Hepatocyte (in vitro differentiated cells): Measurements from ENCODE around the gene THSD4.

ENCODE experiments used
- CTCF ChIP-seq: fragments of 200-600 bp; sonication (generic); IDR thresholded peaks from 2 replicates; pipeline ENCODE4 v1.5.1; 2016; ENCODE audit warnings: antibody characterized with exemption, mild to moderate bottlenecking; ENCODE audit not compliant: poor library complexity
- EZH2 ChIP-seq: fragments of 200-600 bp; sonication (generic); IDR thresholded peaks from 2 replicates; pipeline ENCODE4 v1.6.1; 2016; ENCODE audit warnings: antibody characterized with exemption, mild to moderate bottlenecking, borderline replicate concordance
- EZH2phosphoT487 ChIP-seq: fragments of 200-600 bp; sonication (generic); IDR thresholded peaks from one replicate; pipeline ENCODE4 v1.6.1; 2018; ENCODE audit warnings: antibody characterized with exemption, mild to moderate bottlenecking, low read depth, moderate library complexity; ENCODE audit not compliant: unreplicated experiment, severe bottlenecking

DNA sequence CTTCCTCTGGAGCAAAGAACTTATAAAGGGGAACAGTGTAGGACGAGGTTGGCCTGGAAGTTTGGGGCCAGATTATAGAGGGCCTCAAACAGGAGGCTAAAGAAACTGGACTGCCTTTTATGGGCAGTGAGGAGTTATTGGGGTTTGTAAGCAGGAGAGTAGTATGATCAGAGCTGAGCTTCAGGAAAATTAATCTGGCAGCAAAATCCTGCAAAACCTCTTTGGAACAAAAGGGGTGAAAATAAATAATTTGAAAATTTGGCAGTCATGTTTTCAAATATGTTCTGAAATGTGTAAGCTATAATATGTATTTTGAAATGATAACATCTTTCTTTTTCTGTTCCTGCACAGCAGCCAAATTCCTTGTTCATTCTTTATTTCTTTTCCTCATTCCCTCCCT, 164.9 kb downstream of the THSD4 start:
- TF ChIP-seq CTCF, result no peak
- TF ChIP-seq EZH2phosphoT487, result no peak
- TF ChIP-seq EZH2, result no peak
